Dermis blood vessel endothelial cell (primary cell): ENCODE data around the gene SPON1. TPM values are rescaled to one million over a fixed set of nuclear protein-coding genes. Genes with fewer than 3 reads are reported as not detected.
"Not testable (repeated sequence)": the region's sequence is repeated elsewhere in the genome, so short reads cannot be mapped to it uniquely, and the experiment has no call there.

Source experiments
- DNase-seq: peaks from one replicate; pipeline ENCODE4 v3.0.0; 2010
- total RNA-seq: library from RNA; depleted of rRNA; stranded (reverse); fragments of >200 nt; gene quantifications from 2 replicates; pipeline ENCODE4 v1.2.3, GENCODE V29; 2014

SPON1 gene
- total RNA-seq, 1 donor from 2014 or later: 0.17 TPM

GRCh38 chr11:14089690-14090462 is 127.4 kb downstream of the SPON1 start:
- no peak for DNase-seq

- not testable (repeated sequence) for DNase-seq
Observed at GRCh38 chr11:14090631-14091030, 128.1 kb downstream of the SPON1 start.

GRCh38 chr11:14093065-14093464 is 130.5 kb downstream of the SPON1 start:
- no peak for DNase-seq

- no peak for DNase-seq
Observed at GRCh38 chr11:14094481-14095037, 132.0 kb downstream of the SPON1 start.

GRCh38 chr11:14095882-14096281 is 133.4 kb downstream of the SPON1 start:
- no peak for DNase-seq

- DNase-seq: no peak
Observed at GRCh38 chr11:14096606-14097005, 134.1 kb downstream of the SPON1 start.

GRCh38 chr11:14101388-14101787 is 138.9 kb downstream of the SPON1 start:
- no peak for DNase-seq

GRCh38 chr11:14102766-14103165 is 140.2 kb downstream of the SPON1 start:
- DNase-seq: no peak

- no peak for DNase-seq
Observed at GRCh38 chr11:14105446-14105845, 142.9 kb downstream of the SPON1 start.

GRCh38 chr11:14106303-14107049 is 144.0 kb downstream of the SPON1 start:
- no peak for DNase-seq

GRCh38 chr11:14107050-14107430 is 144.5 kb downstream of the SPON1 start:
- no peak for DNase-seq

- DNase-seq: no peak
Observed at GRCh38 chr11:14109742-14110141, 147.2 kb downstream of the SPON1 start.

- no peak for DNase-seq
Observed at GRCh38 chr11:14110629-14111028, 148.1 kb downstream of the SPON1 start.

- no peak for DNase-seq
Observed at GRCh38 chr11:14111496-14111895, 149.0 kb downstream of the SPON1 start.

- no peak for DNase-seq
Observed at GRCh38 chr11:14112721-14113120, 150.2 kb downstream of the SPON1 start.

- DNase-seq: peak; percentile 17
Observed at GRCh38 chr11:14114269-14114668, 151.7 kb downstream of the SPON1 start.

- no peak for DNase-seq
Observed at GRCh38 chr11:14114786-14115185, 152.3 kb downstream of the SPON1 start.

GRCh38 chr11:14117632-14118031 is 155.1 kb downstream of the SPON1 start:
- DNase-seq: no peak

- no peak for DNase-seq
Observed at GRCh38 chr11:14118072-14118471, 155.5 kb downstream of the SPON1 start.

GRCh38 chr11:14119357-14119756 is 156.8 kb downstream of the SPON1 start:
- DNase-seq: peak; percentile 1

GRCh38 chr11:14124350-14124749 is 161.8 kb downstream of the SPON1 start:
- no peak for DNase-seq

GRCh38 chr11:14124886-14125285 is 162.4 kb downstream of the SPON1 start:
- DNase-seq: no peak

GRCh38 chr11:14125529-14125928 is 163.0 kb downstream of the SPON1 start:
- no peak for DNase-seq

- no peak for DNase-seq
Observed at GRCh38 chr11:14127679-14128078, 165.2 kb downstream of the SPON1 start.
